Left kidney (tissue), 2 donors: Measurements from ENCODE around the gene GLRB. TPM values are rescaled to one million over a fixed set of nuclear protein-coding genes. Genes with fewer than 3 reads are reported as not detected.
"Not testable (repeated sequence)": the region's sequence is repeated elsewhere in the genome, so short reads cannot be mapped to it uniquely, and the experiment has no call there.

Experiments
- DNase-seq: peaks from one replicate; pipeline ENCODE4 v3.0.0-alpha.2; 2013
- polyA plus RNA-seq: library from polyadenylated mRNA; unstranded; fragments of 120-200 nt; gene quantifications from one replicate; pipeline ENCODE4 v1.2.1, GENCODE V29; 2013; ENCODE audit not compliant: insufficient read length

GLRB gene
- polyA plus RNA-seq, 1 donor, result 16.5 TPM

DNA sequence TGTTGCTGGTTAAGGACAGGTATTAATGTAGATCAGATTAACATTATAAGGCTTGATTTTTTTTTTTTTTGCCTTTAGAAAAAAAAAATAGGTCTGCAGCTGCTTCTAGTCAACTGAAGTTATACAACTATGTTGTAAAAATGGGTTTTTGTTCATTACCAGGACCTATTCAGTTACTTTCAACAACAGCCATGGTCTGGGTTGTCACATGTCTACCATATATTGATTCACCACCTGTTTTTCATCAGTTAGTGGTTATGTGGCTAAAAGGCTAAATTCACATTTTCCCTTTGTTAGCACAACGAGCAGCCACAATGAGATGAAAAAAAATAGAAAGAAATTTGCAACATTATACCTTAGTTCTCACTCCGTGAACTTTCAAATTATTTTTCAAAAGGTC is 45.5 kb downstream of the GLRB start:
- no peak for DNase-seq

GRCh38 chr4:157127571-157127970 is 51.6 kb downstream of the GLRB start:
- DNase-seq, result no peak

DNA sequence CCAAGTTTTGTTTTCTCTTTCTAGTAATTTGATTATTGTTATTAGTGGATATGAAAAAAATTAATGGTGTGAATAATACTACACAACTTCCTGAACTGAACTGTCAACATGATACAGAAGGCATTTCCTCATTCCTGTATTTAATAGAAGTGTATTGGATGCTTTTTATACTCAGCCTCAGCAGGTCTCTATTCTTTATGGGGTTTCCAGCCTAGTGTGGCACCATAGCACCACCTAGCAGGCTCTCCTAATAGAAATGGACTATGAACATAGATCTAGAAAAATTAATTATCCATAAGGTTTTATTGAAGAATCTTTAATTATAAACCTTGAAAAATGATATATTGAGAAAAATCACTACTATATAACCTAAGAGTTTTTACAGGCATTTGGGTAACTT is 52.4 kb downstream of the GLRB start:
- DNase-seq, result peak; percentile 11

DNA sequence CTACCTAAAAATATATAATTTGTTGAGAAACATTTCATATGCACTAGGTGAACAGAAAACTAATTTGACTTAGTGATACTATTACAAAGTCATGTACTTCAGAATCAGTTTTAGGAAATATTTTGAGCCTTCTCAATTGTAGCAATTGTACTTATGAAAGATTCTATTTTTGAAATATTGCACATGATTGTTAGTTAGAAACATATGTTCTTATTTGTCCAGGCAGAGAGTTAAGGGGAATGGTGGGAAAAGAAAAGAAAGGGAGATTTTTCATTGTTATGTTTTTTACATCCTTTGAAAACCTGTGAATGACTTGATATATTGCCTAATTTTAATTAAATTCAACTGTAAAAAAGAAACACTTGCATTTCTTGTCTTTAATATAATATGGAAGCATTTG is 66.0 kb downstream of the GLRB start:
- no peak for DNase-seq

DNA sequence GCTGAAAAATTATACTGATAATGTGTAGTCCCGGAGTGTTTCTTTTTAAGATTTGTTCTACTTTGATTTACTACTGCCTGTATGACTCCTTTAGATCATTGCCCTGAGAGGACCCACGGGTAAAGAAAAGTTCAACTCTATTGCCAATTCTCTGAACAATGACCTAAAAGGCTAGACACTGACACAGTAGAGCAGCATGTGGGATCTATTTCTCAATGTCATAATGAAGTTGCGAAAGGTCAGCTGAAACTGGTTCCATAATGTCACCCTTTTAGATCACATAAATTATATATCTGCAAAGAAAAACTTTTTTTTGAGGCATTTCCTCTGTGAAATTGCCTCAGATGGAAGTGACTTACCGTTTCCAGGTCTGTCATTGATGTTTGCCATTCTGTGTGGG is 67.4 kb downstream of the GLRB start:
- no peak for DNase-seq

GRCh38 chr4:157151711-157152110 is 75.8 kb downstream of the GLRB start:
- no peak for DNase-seq

DNA sequence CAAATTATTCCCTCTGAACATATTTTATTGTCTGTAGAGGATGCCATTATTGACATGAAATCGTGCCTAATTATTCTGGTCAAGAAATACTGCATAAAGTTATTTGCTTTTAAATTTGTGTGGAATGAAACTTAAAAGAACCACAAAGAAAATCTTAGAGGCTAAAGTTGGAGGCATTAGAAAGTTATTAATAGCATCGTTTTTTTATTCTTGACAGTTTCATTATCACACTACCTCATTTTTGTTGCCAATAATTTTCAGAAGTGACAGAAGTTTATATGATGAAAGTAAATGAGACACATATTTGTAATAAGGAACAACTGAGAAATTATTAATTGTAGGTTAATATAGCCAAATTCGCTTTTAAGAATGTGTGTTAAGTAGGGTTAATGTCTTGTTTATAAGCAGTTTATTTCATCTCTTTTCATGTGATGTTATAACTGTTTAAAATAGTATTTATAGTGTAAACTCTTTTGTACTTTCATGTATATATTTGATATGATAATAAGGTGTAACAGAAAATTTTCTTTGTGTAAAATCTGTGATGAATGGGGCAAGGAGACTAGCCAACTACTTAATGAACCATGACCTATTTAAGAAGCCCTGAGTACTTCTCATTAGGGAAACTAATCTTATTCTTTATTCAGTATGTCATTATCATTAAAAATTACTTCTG is 90.1 kb downstream of the GLRB start:
- DNase-seq, result no peak

DNA sequence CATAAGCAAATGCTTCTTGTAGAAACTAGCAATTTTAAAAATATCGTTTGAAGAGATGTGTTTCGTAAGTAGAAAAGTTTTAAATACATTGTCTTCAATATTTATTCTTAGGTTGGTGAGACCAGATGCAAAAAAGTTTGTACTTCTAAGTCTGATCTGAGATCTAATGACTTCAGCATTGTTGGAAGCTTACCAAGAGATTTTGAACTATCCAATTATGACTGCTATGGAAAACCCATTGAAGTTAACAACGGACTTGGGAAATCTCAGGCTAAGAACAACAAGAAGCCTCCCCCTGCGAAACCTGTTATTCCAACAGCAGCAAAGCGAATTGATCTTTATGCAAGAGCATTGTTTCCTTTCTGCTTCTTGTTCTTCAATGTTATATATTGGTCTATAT is 94.4 kb downstream of the GLRB start:
- no peak for DNase-seq

- no peak for DNase-seq
Observed at GRCh38 chr4:157172011-157172410, 96.1 kb downstream of the GLRB start.

DNA sequence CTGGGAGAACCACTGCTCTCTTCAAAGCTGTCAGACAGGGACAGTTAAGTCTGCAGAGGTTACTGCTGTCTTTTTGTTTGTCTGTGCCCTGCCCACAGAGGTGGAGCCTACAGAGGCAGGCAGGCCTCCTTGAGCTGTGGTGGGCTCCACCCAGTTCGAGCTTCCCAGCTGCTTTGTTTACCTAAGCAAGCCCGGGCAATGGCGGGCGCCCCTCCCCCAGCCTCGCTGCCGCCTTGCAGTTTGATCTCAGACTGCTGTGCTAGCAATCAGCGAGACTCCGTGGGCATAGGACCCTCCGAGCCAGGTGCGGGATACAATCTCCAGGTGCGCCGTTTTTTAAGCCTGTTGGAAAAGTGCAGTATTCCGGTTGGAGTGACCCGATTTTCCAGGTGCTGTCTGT is 104.3 kb downstream of the GLRB start:
- not testable (repeated sequence) for DNase-seq

GRCh38 chr4:157184300-157184699 is 108.3 kb downstream of the GLRB start:
- no peak for DNase-seq

DNA sequence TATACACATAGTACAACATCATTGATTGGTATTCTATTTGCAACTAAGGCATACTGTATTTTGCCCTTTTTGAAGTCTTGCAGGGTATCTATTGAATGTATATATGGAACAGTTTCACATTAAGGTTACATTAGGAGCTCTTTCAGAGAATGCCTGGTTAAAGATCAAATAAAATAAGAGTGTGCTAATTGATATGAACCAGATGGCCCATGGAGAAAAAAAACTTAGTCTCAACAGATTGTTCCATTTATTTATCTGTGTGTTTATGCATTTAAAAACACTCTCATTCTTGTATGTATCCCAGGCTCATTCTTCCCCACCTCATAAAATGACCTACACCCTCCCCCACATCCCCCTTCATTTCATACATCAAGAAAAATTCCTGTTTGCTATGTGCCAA is 109.4 kb downstream of the GLRB start:
- no peak for DNase-seq

DNA sequence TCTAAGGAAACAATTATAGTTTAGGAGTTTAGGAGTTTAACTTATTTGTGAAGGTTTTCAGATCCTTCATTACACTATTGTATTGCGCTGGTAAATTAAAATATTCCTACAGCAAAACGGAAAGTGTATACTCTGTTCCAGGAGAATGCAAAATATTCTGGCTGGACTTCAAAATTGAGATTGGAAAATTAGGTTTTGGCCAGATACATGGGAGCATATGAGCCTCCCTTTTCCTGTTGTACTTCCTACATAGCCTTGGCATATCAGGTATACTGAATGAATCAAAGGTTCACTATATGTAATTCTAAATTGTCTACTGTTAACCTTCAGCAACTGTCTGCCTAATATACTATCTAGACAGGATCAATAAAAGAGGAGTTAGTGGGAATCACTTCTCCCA is 119.4 kb downstream of the GLRB start:
- no peak for DNase-seq

- DNase-seq, result no peak
Observed at GRCh38 chr4:157196046-157196445, 120.1 kb downstream of the GLRB start.

DNA sequence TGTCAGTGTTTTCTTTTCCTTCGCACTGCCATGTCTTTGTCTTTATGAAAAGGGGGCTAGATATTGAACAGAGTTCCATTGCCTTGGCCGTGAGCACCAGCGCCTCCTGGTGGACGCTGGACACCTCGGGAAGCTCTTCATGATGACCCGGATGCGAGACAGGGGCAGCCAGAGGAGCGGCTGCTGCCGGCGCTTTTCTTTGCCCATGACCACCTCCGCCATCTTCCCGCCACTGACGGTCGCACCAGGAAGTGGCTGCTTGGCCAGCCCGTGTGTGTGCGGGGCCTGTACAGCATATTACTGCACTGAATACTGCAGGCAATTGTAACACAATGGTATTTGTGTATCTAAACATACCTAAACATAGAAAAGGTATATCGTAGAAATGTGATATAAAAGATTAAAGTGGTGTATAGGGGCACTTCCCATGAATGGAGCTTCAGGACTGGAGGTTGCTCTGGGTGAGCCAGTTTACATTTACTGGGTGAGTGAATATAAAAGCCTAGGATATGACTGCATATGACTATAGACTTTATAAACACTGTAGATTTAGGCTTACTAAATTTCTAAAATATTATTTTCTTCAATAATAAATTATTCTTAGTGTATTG is 128.8 kb downstream of the GLRB start:
- DNase-seq, result no peak

DNA sequence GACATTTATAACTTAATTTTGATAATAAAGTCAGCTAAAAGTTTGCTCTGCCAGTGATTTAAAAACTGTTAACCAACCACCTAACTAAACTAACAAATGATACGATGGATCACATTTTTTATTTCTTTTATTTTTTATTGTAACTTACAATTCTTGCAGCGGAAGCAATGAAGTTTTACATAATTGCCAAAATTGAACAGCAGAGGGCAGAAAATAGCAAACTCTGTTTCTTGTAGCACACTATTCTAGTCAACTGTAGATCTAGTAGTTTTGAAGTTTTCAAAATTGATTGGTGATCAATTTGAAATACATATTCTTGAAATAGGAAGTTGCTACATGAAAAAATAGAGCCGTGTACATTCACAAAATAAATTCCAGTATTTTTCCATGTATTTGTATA is 141.8 kb downstream of the GLRB start:
- no peak for DNase-seq

DNA sequence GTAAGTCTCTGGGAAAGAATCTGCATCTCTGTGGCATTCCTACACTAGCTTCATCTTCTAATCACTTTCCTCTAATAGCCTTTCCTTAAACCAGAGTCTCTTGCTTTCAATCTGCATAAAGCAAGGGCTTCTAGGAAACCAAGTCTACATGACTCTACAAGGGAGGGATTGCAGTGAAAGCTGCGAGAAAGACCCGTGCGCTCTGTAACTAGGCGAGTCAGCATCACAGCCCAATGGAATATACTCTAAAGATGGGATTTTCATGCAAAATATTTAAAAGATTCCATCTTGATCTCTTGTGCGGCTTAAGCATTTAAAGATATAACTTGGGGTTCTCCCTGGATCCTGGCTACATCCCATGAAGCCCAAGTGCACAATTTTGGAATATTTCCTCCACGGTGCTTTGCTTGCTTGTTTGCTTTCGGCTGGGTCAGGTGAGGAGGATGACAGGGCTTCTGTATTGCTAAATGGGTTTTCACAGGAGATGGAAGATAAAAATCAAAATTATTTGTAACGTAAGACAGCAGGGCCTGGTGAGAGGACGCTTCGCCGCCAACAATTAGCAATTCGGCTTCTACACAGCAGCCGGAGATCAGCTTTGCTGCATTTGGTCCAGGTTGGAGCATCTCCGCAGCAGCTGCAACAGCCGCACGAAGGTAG is 143.9 kb downstream of the GLRB start:
- no peak for DNase-seq

GRCh38 chr4:157220371-157220881 is 144.5 kb downstream of the GLRB start, which contains the start of gene GRIA2:
GRIA2 (plus strand) TSS chr4:157220728; CDS start chr4:157221043, 315 bp downstream.
- peak; percentile 82 for DNase-seq

DNA sequence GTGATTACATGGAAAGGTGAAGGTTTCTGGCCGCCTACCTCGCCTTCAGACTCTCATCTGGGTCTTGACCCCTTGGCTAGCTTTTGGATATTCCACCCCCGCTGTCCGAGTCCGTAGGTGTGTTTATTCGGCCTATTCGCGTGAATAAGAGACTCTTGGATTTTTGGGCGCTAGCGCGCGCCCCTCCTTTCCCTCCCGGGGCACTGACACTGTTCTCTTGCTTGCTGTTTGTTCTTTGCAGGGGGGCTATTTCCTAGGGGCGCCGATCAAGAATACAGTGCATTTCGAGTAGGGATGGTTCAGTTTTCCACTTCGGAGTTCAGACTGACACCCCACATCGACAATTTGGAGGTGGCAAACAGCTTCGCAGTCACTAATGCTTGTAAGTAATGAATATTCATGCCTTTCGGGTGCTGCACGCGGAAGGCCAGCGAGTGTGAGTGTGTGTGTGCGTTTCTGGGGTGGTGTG is 145.5 kb downstream of the GLRB start:
- DNase-seq, result no peak
